Upper lobe of right lung (tissue), 1 donor: Measurements from ENCODE around the gene GRK5. TPM values are rescaled to one million over a fixed set of nuclear protein-coding genes. Genes with fewer than 3 reads are reported as not detected.

Experiments used
- ATAC-seq: fragments of 200-7000 bp; cut with Tn5 transposase; one replicate; pipeline ENCODE4 v1.9.1; 2020; ENCODE audit warnings: mild to moderate bottlenecking, moderate library complexity
- DNase-seq: peaks from one replicate; pipeline ENCODE4 v3.0.0-alpha.2; 2020
- H3K27ac ChIP-seq: fragments of 200-600 bp; one replicate; pipeline ENCODE4 v1.8.0; 2022
- H3K27me3 ChIP-seq: fragments of 200-600 bp; one replicate; pipeline ENCODE4 v1.8.0; 2022; ENCODE audit warnings: mild to moderate bottlenecking
- H3K36me3 ChIP-seq: fragments of 200-600 bp; one replicate; pipeline ENCODE4 v1.8.0; 2022
- H3K4me1 ChIP-seq: fragments of 200-600 bp; one replicate; pipeline ENCODE4 v1.8.0; 2022
- H3K4me3 ChIP-seq: fragments of 200-600 bp; one replicate; pipeline ENCODE4 v1.8.0; 2022; ENCODE audit warnings: mild to moderate bottlenecking
- H3K9me3 ChIP-seq: fragments of 200-600 bp; one replicate; pipeline ENCODE4 v1.8.0; 2022
- intact Hi-C: fragments of 100-400 bp; cut with DNase I; formaldehyde crosslinking; loops from one replicate; pipeline ENCODE4 v1.11.0; 2022
- total RNA-seq: library from RNA; stranded (reverse); fragmentation: NEBNext Ultra II Directional; extraction: Animal tissue kit (Norgen Biotek cat#: 25700); gene quantifications from one replicate; pipeline ENCODE4 v1.2.1, GENCODE V29; 2021
- TF ChIP-seq, protein P1 (sequence below): fragments of 200-600 bp; IDR thresholded peaks from one replicate; pipeline ENCODE4 v1.8.0; 2022; ENCODE audit warnings: antibody characterized with exemption
- donor health status: DM: no; HTN: yes; CAD: no; lungs with severe emphysema.

The GRK5 gene
- total RNA-seq, 1 donor from 2014 or later = 83.5 TPM

DNA sequence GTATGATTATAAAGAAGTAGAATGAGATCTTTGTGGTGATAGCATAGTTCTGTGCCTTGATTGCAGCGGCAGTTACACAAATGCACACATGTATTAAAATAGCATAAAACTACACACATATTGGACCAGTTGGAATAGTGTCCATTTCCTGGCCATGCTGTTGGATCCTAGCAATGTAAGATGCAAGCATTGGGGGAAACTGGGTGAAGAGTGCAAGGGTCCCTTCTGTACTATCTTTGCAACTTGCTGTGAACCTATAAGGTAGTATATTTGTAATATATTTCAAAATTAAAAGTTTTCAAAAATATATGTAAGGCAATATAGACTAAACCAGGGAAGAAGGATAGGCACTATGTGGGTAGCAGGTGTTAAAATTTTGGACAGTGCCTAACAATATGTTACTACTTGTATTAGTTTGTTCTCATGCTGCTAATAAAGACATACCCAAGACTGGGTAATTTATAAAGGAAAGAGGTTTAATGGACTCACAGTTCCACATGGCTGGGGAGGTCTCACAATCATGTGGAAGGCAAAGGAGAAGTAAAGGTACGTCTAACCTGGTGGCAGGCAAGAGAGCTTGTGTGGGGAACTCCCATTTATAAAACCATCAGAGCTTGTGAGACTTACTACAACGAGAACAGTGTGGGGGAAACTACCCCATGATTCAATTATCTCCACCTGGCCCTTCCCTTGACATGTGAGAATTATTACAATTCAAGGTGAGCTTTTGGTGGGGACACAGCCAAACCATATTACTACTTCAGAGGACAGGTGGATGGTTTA, 263.7 kb downstream of the GRK5 start:
- ATAC-seq = no peak

DNA sequence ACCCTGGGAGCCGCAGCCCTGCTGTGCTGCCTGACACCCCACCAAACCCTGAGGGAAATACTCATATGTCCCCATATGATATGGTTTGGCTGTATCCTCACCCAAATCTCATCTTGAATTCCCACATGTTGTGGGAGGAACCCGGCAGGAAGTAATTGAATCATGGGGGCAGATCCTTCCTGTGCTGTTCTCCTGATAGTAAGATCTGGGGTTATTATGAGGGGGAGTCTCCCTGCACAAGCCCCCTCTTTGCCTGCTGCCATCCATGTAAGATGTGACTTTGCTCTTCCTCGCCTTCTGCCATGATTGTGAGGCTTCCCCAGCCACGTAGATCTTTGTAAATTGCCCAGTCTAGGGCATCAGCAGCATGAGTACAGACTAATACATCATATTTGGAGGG, 266.4 kb downstream of the GRK5 start:
- no peaks in the 10 kb centered on the region for H3K9me3 ChIP-seq
- DNase-seq (no peak), ATAC-seq (no peak)
- H3K27me3 ChIP-seq = no peaks in the 10 kb centered on the region
- TF ChIP-seq, protein P1, sequence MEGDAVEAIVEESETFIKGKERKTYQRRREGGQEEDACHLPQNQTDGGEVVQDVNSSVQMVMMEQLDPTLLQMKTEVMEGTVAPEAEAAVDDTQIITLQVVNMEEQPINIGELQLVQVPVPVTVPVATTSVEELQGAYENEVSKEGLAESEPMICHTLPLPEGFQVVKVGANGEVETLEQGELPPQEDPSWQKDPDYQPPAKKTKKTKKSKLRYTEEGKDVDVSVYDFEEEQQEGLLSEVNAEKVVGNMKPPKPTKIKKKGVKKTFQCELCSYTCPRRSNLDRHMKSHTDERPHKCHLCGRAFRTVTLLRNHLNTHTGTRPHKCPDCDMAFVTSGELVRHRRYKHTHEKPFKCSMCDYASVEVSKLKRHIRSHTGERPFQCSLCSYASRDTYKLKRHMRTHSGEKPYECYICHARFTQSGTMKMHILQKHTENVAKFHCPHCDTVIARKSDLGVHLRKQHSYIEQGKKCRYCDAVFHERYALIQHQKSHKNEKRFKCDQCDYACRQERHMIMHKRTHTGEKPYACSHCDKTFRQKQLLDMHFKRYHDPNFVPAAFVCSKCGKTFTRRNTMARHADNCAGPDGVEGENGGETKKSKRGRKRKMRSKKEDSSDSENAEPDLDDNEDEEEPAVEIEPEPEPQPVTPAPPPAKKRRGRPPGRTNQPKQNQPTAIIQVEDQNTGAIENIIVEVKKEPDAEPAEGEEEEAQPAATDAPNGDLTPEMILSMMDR = no peak
- no peaks in the 10 kb centered on the region for H3K4me1 ChIP-seq
- intact Hi-C loops = no loop called here
- no peaks in the 10 kb centered on the region for H3K36me3 ChIP-seq
- no peak overlapping the region for H3K4me3 ChIP-seq
- H3K27ac ChIP-seq = no peak overlapping the region

More for the DNA sequence above, 263.7 kb downstream of the GRK5 start:
- H3K4me3 ChIP-seq = no peak overlapping the region
- H3K4me1 ChIP-seq = no peaks in the 10 kb centered on the region
- H3K27me3 ChIP-seq = no peaks in the 10 kb centered on the region
- H3K27ac ChIP-seq = no peak overlapping the region
- no peak for DNase-seq
- H3K36me3 ChIP-seq = no peaks in the 10 kb centered on the region
- no peaks in the 10 kb centered on the region for H3K9me3 ChIP-seq
- TF ChIP-seq, protein P1 = no peak
- intact Hi-C loops = no loop called here

DNA sequence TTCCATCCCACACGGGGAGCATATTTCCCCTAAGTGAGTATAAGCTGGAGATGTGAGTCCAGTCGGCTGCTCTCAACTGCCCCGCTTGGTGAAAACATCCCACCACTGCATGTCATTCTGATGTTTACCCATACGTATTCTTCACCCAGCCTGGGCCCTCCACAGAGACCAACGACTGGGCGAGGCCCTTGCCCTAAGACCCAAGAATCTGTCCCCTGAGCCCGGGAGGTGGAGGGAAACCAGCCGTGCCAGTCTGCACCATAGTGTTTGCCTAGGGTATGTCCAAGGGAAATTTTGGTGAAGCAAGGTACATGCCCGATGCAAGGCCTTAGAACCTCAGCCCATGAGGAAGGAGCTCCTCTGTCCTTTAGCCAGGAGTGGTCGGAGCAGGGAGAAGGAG, 267.2 kb downstream of the GRK5 start:
- ATAC-seq (no peak), DNase-seq (no peak)
- intact Hi-C loops = no loop called here
- H3K36me3 ChIP-seq = no peaks in the 10 kb centered on the region
- H3K27ac ChIP-seq = no peak overlapping the region
- no peaks in the 10 kb centered on the region for H3K4me1 ChIP-seq
- no peak overlapping the region for H3K4me3 ChIP-seq
- no peaks in the 10 kb centered on the region for H3K27me3 ChIP-seq
- no peaks in the 10 kb centered on the region for H3K9me3 ChIP-seq
- TF ChIP-seq, protein P1 = no peak

DNA sequence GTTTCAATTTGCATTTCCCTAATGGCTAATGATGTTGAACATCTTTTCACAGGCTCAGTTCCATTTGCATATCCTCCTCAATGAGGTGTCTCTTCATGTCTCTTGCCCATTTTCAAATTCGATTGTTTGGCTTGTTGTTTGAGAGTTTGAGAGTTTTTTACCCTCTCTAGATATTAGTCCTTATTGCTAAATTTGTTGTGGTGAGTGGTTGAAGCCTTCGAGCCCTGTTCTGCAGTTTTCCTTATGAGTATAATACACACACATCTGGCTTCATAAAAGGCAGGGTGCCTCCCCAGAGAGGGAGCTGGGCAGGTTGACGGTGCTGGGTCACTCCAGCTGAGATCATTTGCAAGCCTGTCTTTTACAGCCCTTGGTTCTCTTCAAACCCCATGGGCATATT, 270.1 kb downstream of the GRK5 start:
- intact Hi-C loops = no loop called here
- H3K4me3 ChIP-seq = no peak overlapping the region
- H3K9me3 ChIP-seq = no peaks in the 10 kb centered on the region
- no peaks in the 10 kb centered on the region for H3K36me3 ChIP-seq
- ATAC-seq (no peak), DNase-seq (no peak)
- H3K27me3 ChIP-seq = no peaks in the 10 kb centered on the region
- no peak overlapping the region for H3K27ac ChIP-seq
- H3K4me1 ChIP-seq = no peaks in the 10 kb centered on the region
- TF ChIP-seq, protein P1 = no peak

DNA sequence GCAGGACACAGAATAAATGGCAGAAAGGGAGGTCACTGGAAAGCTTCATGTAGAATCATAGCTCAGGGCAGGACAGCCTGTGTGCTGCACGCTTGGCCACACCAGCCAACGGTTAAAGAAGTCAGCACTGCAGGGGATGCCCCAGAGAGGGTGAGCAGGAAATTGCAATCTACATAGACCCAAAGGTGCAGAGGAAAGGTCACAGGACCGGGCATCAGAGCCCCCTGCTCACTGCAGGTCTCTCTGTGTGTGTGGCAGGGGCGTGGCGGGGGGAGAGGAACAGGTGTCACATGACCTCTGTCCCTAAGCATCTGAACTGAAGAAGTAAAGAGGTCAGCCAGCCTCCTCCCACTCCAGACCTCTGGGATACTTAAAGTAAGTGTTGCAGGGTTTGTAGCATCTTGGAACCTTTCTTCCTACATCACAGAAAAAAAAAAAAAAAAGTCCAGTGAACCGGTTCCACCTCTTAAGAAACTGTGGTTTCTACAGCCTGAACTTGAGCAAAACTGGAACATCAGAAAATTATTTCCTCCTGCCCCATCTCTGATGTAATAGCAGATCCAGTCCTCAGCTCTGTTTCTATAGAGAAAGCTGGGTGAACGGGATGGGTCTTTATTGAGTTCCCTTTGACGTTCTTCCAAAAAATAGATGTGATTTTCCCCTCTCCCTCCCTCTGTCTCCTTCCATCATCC, 270.9 kb downstream of the GRK5 start:
- ATAC-seq = peak; percentile 29
- Histone ChIP-seq H3K36me3 (no peaks in the 10 kb centered on the region), H3K27ac (no peak overlapping the region), H3K4me3 (no peak overlapping the region), H3K27me3 (no peaks in the 10 kb centered on the region), H3K4me1 (no peaks in the 10 kb centered on the region), H3K9me3 (no peaks in the 10 kb centered on the region)
- intact Hi-C loops = no loop called here
- TF ChIP-seq, protein P1 = no peak
- DNase-seq = no peak
